ENCODE data around the gene CLEC4G. TPM values are rescaled to one million over a fixed set of nuclear protein-coding genes. Genes with fewer than 3 reads are reported as not detected.
A peak's percentile ranks its signal among the peaks of the same experiment; 100 is the strongest.

Gene CLEC4G
- total and polyA plus RNA-seq, 2 of the 8 experiments (the other 6 are each of a cell fraction or from before 2014, with no cell fraction given), result 0.35 to 2.9 TPM

DNA sequence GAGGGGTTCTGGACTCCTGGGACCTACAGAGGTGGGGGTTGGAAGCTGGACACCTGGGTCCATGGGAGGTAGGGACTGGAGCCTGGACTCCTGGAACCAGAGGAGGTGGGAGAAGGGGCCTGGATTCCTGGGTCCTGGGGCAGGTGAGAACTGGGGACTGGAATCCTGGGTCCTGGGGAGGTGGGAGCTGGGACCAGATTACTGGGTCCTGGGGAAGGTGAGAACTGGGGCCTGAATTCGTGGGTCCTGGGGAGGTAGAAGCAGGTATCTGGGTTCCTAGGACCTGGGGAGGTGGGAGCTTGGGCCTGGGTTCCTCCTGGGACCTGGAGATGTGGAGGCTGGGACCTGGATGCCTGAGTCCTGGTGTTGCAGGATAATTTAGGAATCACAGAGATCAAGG, 31.8 kb upstream of the CLEC4G start:
- Histone ChIP-seq H3K4me2 (ENCODE audit: insufficient read depth in 1 of 2, low read depth in 2 of 2, low read length in 2 of 2) (no peak overlapping the region; a peak in 1 of 4 replicates), H2BK20ac (ENCODE audit: low read length) (no peak overlapping the region), H3K36me3 (ENCODE audit: control insufficient read depth in 2 of 4, insufficient read depth in 4 of 4, low read length in 3 of 4) (no peaks in the 10 kb centered on the region), H3K79me1 (ENCODE audit: low read depth, low read length) (no peaks in the 10 kb centered on the region), H3K27ac (ENCODE audit: low read depth, low read length) (no peak overlapping the region), H3K4ac (replicated peaks; ENCODE audit: insufficient read length, low read depth, low read length) (no peak overlapping the region), H2BK15ac (ENCODE audit: low read length) (no peak overlapping the region), H3K23ac (ENCODE audit: insufficient read length) (no peak overlapping the region), H4K91ac (replicated peaks; ENCODE audit: insufficient read length, low read length) (no peak overlapping the region), H2BK5ac (ENCODE audit: low read depth, low read length) (no peak overlapping the region), H3K27me3 (replicated peaks in 1 of 4; ENCODE audit: control insufficient read depth in 3 of 4, extremely low read depth in 1 of 4, insufficient read depth in 3 of 4, low read length in 3 of 4) (peaks cover 0 to 1% (median 0%) of the 10 kb centered on the region in 4 experiments; a peak in 1 of 7 replicates), H4K20me1 (replicated peaks in 1 of 2; ENCODE audit: control insufficient read depth in 1 of 2, insufficient read depth in 2 of 2, low read length in 2 of 2) (no peaks in the 10 kb centered on the region), H4K5ac (ENCODE audit: insufficient read length, low read depth, low read length) (no peak overlapping the region), H3K9me3 (ENCODE audit: insufficient read depth in 2 of 2, low read depth in 1 of 2, low read length in 1 of 2) (peaks cover 3 to 5% of the 10 kb centered on the region in 2 experiments; a peak in 2 of 4 replicates), H2AK5ac (ENCODE audit: low read depth, low read length) (no peak overlapping the region), H3K56ac (replicated peaks; ENCODE audit: insufficient read length, low read depth, low read length) (no peak overlapping the region), H3K79me2 (ENCODE audit: control insufficient read depth in 1 of 2, insufficient read depth in 2 of 2, low read length in 2 of 2) (no peaks in the 10 kb centered on the region), H4K8ac (ENCODE audit: extremely low read depth, insufficient read depth, low read length) (no peak overlapping the region), H2BK12ac (ENCODE audit: low read depth, low read length) (no peak overlapping the region), H3K23me2 (ENCODE audit: low read depth, low read length) (no peaks in the 10 kb centered on the region), H3K4me1 (replicated peaks in 1 of 4; ENCODE audit: control insufficient read depth in 3 of 4, insufficient read depth in 4 of 4, low read length in 3 of 4) (peaks cover 0 to 3% (median under 1%) of the 10 kb centered on the region in 4 experiments; a peak in 1 of 7 replicates), H3K9ac (replicated peaks in 1 of 4; ENCODE audit: extremely low read depth in 1 of 4, low read depth in 3 of 4, low read length in 3 of 4) (no peak overlapping the region), H3K18ac (ENCODE audit: extremely low read depth, low read length) (peak overlapping the region; percentile 32), H2AFZ (ENCODE audit: low read length) (no peak overlapping the region), H3K4me3 (ENCODE audit: extremely low read depth in 1 of 4, insufficient read depth in 2 of 4, low read depth in 3 of 4, low read length in 4 of 4) (no peak overlapping the region), H2BK120ac (replicated peaks; ENCODE audit: low read depth, low read length) (no peak overlapping the region), H3K14ac (ENCODE audit: insufficient read length) (no peak overlapping the region)
- TF ChIP-seq USF2 (IDR thresholded peaks at IDR 0.05; ENCODE audit: low read length), result no peak
- TF ChIP-seq CTCF (IDR thresholded peaks at IDR 0.05; ENCODE audit: control extremely low read depth in 1 of 3, insufficient read depth in 1 of 3, low read depth in 1 of 3, low read length in 3 of 3), result no peak
- TF ChIP-seq ASH2L (IDR thresholded peaks at IDR 0.05; ENCODE audit: low read length), result no peak
- ChIA-PET POLR2A (ENCODE audit: partially characterized antibody) (no interaction called here), CTCF (ENCODE audit: partially characterized antibody) (no interaction called here)
- WGBS, 2 experiments (ENCODE audit: extremely low coverage in 1 of 2, insufficient coverage in 1 of 2, insufficient read length in 1 of 2, insufficient replicate concordance in 2 of 2, low coverage in 1 of 2, low lambda C conversion rate in 2 of 2, missing lambda C conversion rate in 1 of 2), result 86% methylated on average over 1 of the region's 1 CpG; no CpG with 5 or more reads in 1 of the 2 experiments
- DNase-seq (ENCODE audit: low read depth in 1 of 2, low spot score in 2 of 2) (no peak), FAIRE-seq (no peak)

Measured in H1 (cell line).